GM20000 (cell line): Measurements from ENCODE around the gene POLR2M.
A peak's percentile ranks its signal among the peaks of the same experiment; 100 is the strongest.

ENCODE experiments used
- DNase-seq: peaks from one replicate; pipeline ENCODE4 v3.0.0; 2012; ENCODE audit warnings: low spot score
- TF ChIP-seq, protein P1 (sequence below): IDR thresholded peaks from 2 replicates; pipeline ENCODE4 v1.5.1; 2012; ENCODE audit warnings: mild to moderate bottlenecking, control low read depth; ENCODE audit errors: extremely low read depth, missing control alignments

The POLR2M gene

GRCh38 chr15:57751177-57751800 is 44.8 kb downstream of the POLR2M start:
- peak; percentile 16 for DNase-seq
- TF ChIP-seq, protein P1, sequence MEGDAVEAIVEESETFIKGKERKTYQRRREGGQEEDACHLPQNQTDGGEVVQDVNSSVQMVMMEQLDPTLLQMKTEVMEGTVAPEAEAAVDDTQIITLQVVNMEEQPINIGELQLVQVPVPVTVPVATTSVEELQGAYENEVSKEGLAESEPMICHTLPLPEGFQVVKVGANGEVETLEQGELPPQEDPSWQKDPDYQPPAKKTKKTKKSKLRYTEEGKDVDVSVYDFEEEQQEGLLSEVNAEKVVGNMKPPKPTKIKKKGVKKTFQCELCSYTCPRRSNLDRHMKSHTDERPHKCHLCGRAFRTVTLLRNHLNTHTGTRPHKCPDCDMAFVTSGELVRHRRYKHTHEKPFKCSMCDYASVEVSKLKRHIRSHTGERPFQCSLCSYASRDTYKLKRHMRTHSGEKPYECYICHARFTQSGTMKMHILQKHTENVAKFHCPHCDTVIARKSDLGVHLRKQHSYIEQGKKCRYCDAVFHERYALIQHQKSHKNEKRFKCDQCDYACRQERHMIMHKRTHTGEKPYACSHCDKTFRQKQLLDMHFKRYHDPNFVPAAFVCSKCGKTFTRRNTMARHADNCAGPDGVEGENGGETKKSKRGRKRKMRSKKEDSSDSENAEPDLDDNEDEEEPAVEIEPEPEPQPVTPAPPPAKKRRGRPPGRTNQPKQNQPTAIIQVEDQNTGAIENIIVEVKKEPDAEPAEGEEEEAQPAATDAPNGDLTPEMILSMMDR: no peak

GRCh38 chr15:57752436-57752835 is 45.9 kb downstream of the POLR2M start:
- TF ChIP-seq, protein P1: no peak
- DNase-seq: no peak

GRCh38 chr15:57752840-57753239 is 46.3 kb downstream of the POLR2M start:
- TF ChIP-seq, protein P1: no peak
- no peak for DNase-seq

- TF ChIP-seq, protein P1: no peak
- no peak for DNase-seq
Observed at GRCh38 chr15:57756466-57756865, 50.0 kb downstream of the POLR2M start.

GRCh38 chr15:57758560-57758959 is 52.0 kb downstream of the POLR2M start:
- DNase-seq: no peak

GRCh38 chr15:57761562-57761961 is 55.0 kb downstream of the POLR2M start:
- DNase-seq: no peak
- TF ChIP-seq, protein P1: no peak

More at GRCh38 chr15:57758560-57758959, 52.0 kb downstream of the POLR2M start:
- TF ChIP-seq, protein P1: no peak

- no peak for DNase-seq
- TF ChIP-seq, protein P1: no peak
Observed at GRCh38 chr15:57762302-57762701, 55.8 kb downstream of the POLR2M start.
